OCI-LY3 (cell line): Measurements from ENCODE around the gene STMN3.

Experiments
- CTCF ChIP-seq: fragments of 200-600, 300-600 bp; sonication (generic); IDR thresholded peaks from 2 replicates; pipeline ENCODE4 v1.5.1; 2014; ENCODE audit warnings: antibody characterized with exemption, low read length, low read depth
- EZH2phosphoT487 ChIP-seq: fragments of 200-600 bp; shearing (Covaris generic); IDR thresholded peaks from 2 replicates; pipeline ENCODE4 v1.6.1; 2018; ENCODE audit warnings: antibody characterized with exemption, mixed run types, low read depth

- TF ChIP-seq CTCF (no peak), EZH2phosphoT487 (no peak)
These were observed 32.2 kb downstream of the STMN3 start for GRCh38 chr20:63620991-63621390.
